ENCODE measurements around the gene HHATL.
A peak's percentile ranks its signal among the peaks of the same experiment; 100 is the strongest.

The HHATL gene

DNA sequence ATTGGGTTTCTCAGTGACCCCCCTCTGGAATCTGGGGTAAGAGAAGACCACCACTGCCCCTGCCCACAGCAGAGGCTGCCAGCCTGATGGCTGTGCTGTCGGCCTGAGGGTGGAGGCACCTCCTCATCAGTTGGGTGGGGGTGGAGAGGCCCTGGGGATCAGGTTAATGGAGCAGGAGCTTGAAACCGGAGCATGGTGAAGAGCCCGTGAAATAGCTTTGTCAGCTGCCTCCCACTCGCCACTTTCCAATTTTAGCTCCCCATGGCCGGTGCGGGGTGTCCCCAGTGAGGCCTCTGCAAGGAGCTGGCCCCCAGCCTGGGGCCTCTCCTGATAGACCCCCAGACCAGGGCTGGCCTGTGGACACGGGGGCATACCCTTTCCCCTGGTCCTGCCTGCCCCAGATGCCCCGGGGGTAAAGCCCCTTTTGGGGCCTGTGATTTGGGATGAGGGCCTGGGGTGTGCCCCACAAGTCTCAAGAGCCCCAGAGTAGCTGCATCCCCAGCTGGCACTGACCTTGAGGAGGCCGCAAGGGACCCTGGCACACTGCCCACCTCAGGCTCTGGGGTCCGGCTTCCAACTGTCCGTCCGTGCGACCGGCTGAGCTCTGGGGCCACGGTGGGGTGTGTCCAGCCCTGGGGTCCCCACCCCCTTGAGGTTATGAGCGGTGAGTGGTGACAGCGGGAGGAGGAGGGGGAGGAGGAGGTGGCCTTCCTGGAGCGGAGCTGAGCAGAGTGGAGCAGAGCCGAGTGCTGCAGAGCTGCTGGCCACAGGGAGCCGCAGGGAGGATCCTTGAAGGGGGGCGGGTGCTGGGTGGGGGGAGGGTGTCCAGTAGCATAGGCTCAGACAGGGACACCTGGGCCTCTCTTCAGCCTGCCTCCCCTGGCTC is at the start of gene HHATL:
HHATL (minus strand) TSS at position 733 of the 886 bp plus-strand sequence. CDS start 1,972 bp downstream, outside the sequence.
- ATAC-seq: no peak

DNA sequence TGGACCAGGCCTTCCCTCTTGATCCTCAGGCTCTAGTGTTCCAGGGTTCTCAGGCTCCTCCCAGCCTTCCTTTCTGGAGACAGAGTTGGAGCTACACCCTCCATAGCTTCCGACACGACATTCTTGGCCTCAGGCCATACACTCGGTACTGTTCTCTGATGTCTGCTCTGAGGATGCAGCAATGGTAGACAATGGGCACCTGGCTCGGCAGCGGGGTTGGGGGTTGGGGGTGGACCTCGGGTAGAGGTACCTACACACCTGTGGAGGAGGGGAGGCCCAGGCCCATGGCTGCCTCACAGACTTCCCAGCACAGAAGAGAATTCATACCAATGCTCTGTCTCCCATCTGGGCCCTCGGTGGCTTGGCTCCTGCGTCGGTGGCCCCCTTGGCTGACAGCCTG is 49.0 kb upstream of the HHATL start:
- ATAC-seq: no peak

- ATAC-seq: no peak
Measured at GRCh38 chr3:42750834-42751233, 48.2 kb upstream of the HHATL start.

DNA sequence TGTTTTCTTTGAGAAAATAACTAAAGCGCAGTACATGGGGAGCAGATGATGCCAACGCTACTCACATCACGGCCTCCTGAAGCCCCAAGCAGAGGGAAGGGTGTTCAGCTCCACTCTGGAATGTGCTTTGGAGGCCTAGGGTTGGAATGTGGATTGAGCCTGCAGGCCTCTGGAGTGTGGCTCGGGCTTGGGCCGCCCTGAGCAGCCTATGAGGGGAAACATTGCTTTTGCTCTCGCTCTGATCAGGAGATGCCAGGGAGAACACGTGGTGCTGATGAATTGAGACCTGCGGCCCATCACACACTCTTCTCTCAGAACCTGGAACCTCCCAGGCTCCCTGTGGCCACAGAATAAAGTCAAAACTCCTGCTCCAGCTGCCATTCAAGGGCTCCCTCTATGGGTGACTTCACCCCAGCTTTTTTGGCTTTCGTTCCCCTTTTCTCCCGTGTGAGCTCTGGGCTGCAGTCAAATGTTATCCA is 47.2 kb upstream of the HHATL start:
- no peak for ATAC-seq

GRCh38 chr3:42749025-42749752 is 46.6 kb upstream of the HHATL start:
- no peak for ATAC-seq

DNA sequence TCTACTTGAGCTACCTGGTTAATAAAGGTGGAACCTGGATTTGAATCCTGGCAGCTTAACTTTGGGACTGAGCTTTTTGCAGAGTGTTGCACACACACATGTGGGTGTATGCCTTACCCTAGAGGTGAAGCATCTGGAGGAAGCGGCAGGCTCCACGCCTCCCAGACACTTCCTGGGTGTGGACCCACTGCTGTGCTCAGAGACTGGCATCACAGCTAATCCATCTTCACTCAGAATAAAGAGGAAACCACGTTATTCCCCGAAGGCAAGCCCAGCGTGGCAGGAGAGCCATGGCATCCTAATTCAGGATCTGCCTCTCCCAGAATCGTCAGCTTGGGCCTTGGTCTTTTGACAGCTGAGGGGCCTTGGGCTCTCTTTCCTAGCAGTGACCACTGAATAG is 45.0 kb upstream of the HHATL start:
- peak in 1 of 2 donors; percentile 49 for ATAC-seq

- ATAC-seq: no peak
Measured at GRCh38 chr3:42746455-42747450, 44.2 kb upstream of the HHATL start.

GRCh38 chr3:42745776-42746454 is 43.3 kb upstream of the HHATL start:
- no peak for ATAC-seq

DNA sequence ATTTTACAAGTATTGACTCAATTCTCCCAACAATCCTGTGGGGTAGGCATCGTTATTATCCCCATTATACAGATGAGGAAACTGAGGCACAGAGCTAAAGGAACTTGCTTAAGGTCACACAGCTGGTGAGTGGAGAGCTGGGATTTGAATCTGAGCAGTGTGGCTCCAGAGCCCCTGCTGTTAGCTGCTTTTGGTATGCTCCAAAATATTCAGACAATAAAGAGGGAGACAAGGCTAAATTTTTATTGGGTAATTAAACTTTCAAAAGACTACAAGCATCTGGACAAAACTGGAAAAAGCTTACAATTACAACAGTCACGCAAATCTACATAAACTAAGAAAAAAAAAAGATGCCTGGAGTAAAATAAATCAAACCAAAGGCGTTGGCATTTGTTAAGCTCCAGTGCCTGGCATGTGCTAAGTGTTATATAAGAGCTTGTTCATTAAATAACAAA is 42.7 kb upstream of the HHATL start:
- ATAC-seq: no peak

DNA sequence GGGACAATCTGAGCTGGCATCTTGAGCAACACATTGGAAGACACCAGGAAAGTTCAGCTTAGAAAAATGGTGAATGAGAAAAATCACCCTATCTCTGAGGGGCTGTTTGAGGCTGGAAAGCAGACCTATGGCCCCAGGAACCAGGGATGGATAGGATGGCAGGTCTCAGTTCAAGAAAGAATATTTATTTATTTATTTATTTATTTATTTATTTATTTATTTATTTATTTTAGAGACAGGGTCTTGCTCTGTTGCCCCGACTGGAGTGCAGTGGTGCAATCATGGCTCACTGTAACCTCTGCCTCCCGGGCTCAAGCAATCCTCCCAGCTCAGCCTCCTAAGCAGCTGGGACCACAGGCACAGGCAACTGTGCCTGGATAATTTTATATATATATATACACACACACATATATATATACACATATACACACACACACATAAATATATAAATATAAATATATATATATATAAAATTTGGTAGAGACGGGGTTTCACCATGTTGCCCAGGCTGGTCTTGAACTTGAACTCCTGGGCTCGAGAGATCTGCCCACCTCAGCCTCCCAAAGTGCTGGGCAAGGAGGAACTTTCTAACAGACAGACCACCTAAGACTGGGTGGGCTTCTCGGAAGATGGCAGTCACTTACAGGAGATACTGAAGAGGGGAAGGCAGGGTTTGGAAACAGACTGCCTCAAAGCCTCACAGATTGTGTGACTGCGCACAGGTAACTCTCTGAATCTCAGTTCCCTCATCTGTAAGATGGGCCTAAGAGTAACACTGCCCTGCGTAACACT is 40.8 kb upstream of the HHATL start:
- ATAC-seq: no peak

DNA sequence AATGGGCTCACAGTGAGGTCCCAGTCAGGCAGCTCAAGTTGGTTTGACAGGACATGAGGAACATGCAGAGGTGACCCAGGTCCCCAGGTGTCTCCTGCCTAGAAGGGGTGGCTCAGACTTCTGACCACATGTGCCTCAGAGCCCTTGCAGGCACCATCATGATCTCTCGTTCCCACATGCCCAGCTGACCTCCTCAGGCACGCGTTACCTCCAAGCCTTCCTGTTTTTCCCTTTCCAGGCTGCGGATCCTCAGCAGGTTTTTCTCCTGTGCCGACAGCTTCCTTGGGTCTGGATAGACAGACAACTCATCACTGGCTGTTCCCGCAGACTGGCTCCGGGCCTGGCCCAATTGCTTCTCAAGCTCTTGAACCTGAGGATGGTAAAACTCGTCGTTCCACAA is 40.1 kb upstream of the HHATL start:
- no peak for ATAC-seq

DNA sequence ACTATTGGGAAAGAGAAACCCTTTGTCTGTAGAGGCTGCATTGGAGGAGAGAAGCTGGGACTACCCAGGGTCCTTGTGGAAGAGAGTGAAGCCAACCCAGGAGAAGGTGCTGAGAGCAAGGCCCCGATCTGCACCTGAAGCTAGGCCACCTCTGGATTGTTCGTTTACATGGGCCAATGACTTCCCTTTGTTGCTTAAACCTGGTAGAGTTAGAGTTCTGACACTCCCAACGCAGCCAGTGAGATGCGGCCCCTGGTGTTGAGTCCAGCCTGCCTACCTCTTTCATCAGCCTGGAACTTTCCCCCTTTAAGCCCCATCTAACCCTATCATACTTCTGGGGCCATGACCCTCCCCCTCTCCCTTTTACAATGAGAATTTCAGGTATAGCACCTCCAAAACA is 39.7 kb upstream of the HHATL start:
- no peak for ATAC-seq

- no peak for ATAC-seq
Measured at GRCh38 chr3:42741796-42742195, 39.2 kb upstream of the HHATL start.

GRCh38 chr3:42739401-42740158 is 37.0 kb upstream of the HHATL start:
- no peak for ATAC-seq

DNA sequence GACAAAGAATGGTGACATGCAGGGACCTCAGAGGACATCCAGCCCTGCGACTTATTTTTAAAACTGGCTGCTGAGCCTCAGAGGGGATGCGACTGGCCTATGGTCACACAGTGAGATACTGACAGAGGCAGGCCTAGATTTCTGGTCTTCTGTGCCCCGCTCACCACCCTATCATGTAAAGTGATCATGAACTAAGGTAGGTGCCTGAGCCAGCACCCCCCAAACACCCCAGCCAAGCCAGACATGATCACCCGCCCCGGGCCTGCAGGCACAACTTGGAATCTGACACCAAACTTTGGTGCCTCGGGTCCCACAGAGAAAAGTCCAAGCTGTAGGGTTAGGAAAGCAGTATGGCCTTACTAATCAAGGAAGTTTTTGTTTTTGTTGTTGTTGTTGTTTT is 33.9 kb upstream of the HHATL start:
- no peak for ATAC-seq

- no peak for ATAC-seq
Measured at GRCh38 chr3:42736081-42736480, 33.5 kb upstream of the HHATL start.

DNA sequence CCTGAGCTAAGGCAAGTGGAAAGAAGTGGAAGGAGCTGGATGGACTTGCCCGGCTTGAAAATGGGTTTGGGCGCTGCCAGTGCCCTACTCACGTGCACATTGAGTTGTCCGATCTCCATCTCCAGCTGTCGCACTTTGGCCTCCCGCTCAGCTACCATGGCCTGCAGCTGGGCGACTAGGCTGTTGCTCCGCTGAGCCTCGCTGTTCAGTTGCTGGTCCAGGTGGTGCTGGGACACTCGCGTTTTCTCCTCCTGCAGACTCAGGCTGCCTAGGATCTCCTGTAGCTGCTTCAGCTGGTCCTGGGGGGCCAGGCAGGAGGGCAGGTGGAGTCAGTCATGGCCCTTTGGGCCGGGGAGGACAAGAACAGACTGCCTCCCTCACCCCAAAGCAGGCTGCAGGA is 33.0 kb upstream of the HHATL start:
- no peak for ATAC-seq

- ATAC-seq: no peak
Measured at GRCh38 chr3:42735019-42735418, 32.4 kb upstream of the HHATL start.

- ATAC-seq: no peak
Measured at GRCh38 chr3:42734263-42734860, 31.8 kb upstream of the HHATL start.
